ENCODE measurements around the gene EFR3B.

EFR3B gene

DNA sequence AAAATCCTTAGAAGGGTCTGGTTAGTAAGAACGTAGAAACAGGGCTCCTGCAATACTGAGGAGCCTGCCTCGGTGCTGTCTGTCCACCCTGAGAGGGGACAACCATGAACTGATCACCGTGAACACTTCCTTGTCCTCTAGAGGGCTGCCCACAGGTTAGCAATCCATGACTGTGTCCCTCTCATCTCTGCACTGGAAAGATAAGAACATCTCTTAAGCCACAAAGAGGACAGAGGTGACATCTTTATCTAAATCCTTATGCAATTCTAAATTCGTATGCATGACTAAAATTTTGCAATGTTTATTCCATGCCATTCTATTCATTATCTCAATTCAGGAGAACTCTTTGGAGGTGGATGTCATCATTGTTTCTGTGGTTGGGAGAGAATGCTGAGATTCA is 12.8 kb downstream of the EFR3B start:
- no peaks in the 10 kb centered on the region for H3K4me1 ChIP-seq (ENCODE audit: control insufficient read depth in 1 of 2, insufficient read depth in 2 of 2, low read length in 2 of 2)
- H3K27me3 ChIP-seq (ENCODE audit: low read depth, low read length): no peaks in the 10 kb centered on the region
- H3K4me3 ChIP-seq (ENCODE audit: low read depth in 1 of 2, low read length in 2 of 2): no peak overlapping the region
- H3K36me3 ChIP-seq (ENCODE audit: control insufficient read depth in 1 of 2, insufficient read depth in 2 of 2, low read length in 2 of 2): no peaks in the 10 kb centered on the region
- H3K27ac ChIP-seq (ENCODE audit: low read length): no peak overlapping the region
- H3K9me3 ChIP-seq (ENCODE audit: control insufficient read depth in 1 of 2, low read length in 2 of 2): no peaks in the 10 kb centered on the region

DNA sequence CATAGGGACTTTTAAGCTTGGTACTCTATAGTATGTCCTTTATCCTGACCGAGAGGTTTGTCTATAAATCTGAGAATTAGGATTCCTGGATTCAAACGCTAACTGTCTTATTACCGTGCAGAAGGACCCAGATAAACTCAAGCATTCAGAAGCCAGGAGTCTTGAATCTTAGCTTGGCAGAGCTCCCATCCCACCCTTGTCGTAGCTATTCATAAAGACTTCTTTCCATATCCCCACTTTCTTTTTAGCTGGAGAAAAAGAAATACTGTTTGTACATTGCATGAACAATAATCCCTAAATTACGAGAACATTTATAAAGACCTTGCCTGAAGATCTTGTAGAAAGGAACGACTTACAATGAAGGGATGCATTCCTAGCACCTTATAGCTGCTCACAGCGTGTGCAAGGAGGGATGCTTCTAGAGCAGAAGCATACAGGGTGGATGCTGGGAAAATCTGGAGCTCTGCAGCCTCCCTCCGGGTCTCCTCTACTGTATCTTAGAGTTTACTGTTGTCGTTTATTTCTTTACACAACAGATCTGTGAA is 13.6 kb downstream of the EFR3B start:
- Histone ChIP-seq H3K36me3 (ENCODE audit: control insufficient read depth in 1 of 2, insufficient read depth in 2 of 2, low read length in 2 of 2) (no peaks in the 10 kb centered on the region), H3K27me3 (ENCODE audit: low read depth, low read length) (no peaks in the 10 kb centered on the region), H3K27ac (ENCODE audit: low read length) (no peak overlapping the region), H3K4me1 (ENCODE audit: control insufficient read depth in 1 of 2, insufficient read depth in 2 of 2, low read length in 2 of 2) (no peaks in the 10 kb centered on the region), H3K4me3 (ENCODE audit: low read depth in 1 of 2, low read length in 2 of 2) (no peak overlapping the region), H3K9me3 (ENCODE audit: control insufficient read depth in 1 of 2, low read length in 2 of 2) (no peaks in the 10 kb centered on the region)

DNA sequence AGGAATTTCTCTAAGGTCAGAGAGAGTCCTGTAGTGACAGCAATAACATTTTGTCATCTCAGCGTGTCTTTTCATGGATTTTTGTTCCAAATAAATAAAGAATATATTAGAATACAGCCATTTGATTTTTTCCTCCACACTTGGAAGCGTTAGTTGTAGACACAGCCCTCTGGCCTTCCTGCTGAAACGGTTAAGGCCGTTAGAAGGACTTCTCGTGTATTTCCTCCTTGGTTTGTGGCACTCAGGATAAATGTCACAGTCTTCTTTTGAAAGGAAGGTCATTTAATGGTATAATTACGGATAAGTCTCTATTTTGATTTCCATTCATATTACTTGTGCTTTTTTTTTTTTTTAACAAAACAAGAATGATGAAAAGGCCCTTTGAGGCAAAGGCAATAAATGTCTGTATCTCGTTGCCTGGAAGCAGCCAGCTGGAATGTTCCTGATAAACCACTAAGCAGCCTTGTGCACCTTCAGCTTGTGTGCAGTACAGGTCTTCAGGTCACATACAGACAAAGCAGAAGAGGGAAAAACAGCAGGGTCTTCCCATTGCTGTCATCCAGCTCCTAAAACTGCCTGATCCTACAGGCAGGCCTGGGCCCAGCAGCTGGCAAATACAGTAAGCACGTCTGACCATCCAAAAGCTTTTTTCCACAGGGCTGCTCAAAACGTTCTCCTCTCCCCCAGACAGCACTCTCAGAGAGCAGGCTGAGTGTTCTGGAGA is 14.4 kb downstream of the EFR3B start:
- Histone ChIP-seq H3K4me3 (ENCODE audit: low read depth in 1 of 2, low read length in 2 of 2) (no peak overlapping the region), H3K4me1 (ENCODE audit: control insufficient read depth in 1 of 2, insufficient read depth in 2 of 2, low read length in 2 of 2) (no peaks in the 10 kb centered on the region), H3K27ac (ENCODE audit: low read length) (no peak overlapping the region), H3K9me3 (ENCODE audit: control insufficient read depth in 1 of 2, low read length in 2 of 2) (no peaks in the 10 kb centered on the region), H3K27me3 (ENCODE audit: low read depth, low read length) (no peaks in the 10 kb centered on the region), H3K36me3 (ENCODE audit: control insufficient read depth in 1 of 2, insufficient read depth in 2 of 2, low read length in 2 of 2) (no peaks in the 10 kb centered on the region)

DNA sequence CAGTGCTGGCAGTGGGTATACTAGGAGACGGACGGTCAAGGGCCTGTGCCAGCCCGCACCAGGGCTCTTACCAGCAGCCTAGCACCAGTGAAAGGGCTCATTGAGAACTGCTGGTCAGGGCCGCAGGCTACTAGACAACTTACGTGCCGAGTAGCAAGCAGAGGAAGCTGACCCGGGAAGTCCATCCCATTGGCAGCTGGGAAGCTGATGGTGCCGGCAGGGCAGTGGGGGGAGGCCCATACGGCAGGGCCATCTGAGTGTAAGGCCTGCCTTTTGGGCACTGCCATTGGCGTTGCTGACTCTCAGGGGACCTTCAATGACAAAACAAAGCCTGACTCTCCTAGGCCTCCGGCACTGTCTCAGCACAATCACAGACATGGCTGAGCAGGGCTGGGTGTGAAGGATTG is 20.6 kb downstream of the EFR3B start:
- no peak overlapping the region for H3K27ac ChIP-seq (ENCODE audit: low read length)
- H3K4me3 ChIP-seq (ENCODE audit: low read depth in 1 of 2, low read length in 2 of 2): no peak overlapping the region
- no peaks in the 10 kb centered on the region for H3K27me3 ChIP-seq (ENCODE audit: low read depth, low read length)
- no peaks in the 10 kb centered on the region for H3K36me3 ChIP-seq (ENCODE audit: control insufficient read depth in 1 of 2, insufficient read depth in 2 of 2, low read length in 2 of 2)
- peaks cover 0 to 5% of the 10 kb centered on the region in 2 donors for H3K4me1 ChIP-seq (ENCODE audit: control insufficient read depth in 1 of 2, insufficient read depth in 2 of 2, low read length in 2 of 2)
- peaks cover 0 to 6% of the 10 kb centered on the region in 2 donors for H3K9me3 ChIP-seq (ENCODE audit: control insufficient read depth in 1 of 2, low read length in 2 of 2)

DNA sequence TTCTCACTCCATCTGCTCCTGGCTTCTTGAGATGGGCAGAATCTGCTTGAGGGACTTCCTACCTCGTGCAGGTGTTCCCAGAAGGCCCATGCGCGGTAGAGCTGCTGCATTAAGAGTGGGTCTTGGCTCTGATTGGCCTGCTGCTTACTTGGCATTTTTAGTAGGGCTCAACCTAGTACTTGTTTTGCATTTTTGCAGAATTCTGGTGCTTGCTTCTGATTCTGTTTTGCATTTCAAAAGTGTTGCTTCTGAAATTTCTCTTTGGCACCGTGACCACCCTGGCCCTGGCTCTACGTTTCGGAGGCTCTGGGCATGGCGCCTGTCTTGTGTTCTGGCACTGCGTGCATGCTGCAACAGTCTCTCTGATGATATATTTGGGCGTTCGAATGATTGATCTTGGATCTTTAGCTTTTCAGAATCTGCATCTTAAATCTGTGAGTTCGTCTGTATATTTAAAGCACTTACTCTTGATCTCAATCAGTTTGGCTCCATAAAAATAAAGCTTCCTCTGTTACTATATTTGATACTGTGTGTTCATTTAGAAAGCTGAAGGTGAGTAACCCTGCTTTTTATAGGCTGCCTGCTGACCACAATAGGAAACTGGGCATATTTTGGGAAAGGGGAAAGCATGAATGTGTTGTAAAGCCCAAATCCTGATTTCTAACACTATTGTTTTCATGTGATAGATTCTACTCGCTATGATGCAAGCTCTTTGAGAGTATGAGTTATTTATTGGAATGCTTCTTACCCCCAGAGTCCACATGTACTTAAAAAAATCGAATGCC is 22.2 kb downstream of the EFR3B start:
- H3K27me3 ChIP-seq (ENCODE audit: low read depth, low read length): no peaks in the 10 kb centered on the region
- no peaks in the 10 kb centered on the region for H3K36me3 ChIP-seq (ENCODE audit: control insufficient read depth in 1 of 2, insufficient read depth in 2 of 2, low read length in 2 of 2)
- H3K27ac ChIP-seq (ENCODE audit: low read length): no peak overlapping the region
- no peak overlapping the region for H3K4me3 ChIP-seq (ENCODE audit: low read depth in 1 of 2, low read length in 2 of 2)
- H3K4me1 ChIP-seq (ENCODE audit: control insufficient read depth in 1 of 2, insufficient read depth in 2 of 2, low read length in 2 of 2): peaks cover 0 to 5% of the 10 kb centered on the region in 2 donors
- peaks cover 0 to 6% of the 10 kb centered on the region in 2 donors for H3K9me3 ChIP-seq (ENCODE audit: control insufficient read depth in 1 of 2, low read length in 2 of 2)

DNA sequence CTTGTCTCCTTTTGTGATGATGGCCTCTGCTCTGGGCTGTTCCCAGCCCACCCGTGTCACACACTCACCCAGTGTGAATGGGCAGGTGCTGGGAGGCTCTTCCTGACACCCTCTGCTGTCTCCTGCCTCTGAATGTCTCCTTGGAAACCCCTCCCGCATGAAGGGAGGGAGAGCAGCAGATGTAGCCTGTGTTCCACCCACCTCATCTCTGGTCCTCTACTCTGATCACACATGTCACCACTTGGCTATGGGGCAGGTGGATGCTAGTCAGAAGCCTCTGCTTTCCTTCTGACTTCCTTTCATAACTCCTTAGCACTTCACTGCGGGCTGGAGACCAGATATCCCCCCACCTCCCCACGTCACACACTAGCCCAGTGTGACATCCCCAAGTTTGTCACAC is 23.9 kb downstream of the EFR3B start:
- Histone ChIP-seq H3K4me1 (ENCODE audit: control insufficient read depth in 1 of 2, insufficient read depth in 2 of 2, low read length in 2 of 2) (peaks cover 0 to 5% of the 10 kb centered on the region in 2 donors), H3K36me3 (ENCODE audit: control insufficient read depth in 1 of 2, insufficient read depth in 2 of 2, low read length in 2 of 2) (no peaks in the 10 kb centered on the region), H3K27me3 (ENCODE audit: low read depth, low read length) (no peaks in the 10 kb centered on the region), H3K27ac (ENCODE audit: low read length) (no peak overlapping the region), H3K9me3 (ENCODE audit: control insufficient read depth in 1 of 2, low read length in 2 of 2) (peaks cover 0 to 6% of the 10 kb centered on the region in 2 donors), H3K4me3 (ENCODE audit: low read depth in 1 of 2, low read length in 2 of 2) (no peak overlapping the region)

DNA sequence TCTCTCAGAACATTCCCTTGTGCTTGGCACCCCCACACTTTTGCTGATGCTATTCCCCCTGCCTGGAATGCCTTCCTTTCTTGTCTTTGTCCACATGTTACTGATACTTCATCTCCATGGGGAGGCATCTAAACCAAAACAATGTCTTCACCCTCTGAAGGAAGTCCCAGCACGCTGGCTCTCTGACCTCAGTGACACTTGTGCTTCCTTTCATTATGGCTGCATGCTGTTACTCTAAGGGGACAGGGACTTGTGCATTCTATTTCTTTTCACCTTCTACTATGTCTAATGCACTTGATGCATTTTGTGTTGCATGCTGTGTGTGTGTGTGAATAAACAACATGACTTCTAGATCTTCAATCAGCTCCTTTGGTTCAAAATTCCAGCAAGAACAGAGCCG is 24.6 kb downstream of the EFR3B start:
- Histone ChIP-seq H3K27me3 (ENCODE audit: low read depth, low read length) (no peaks in the 10 kb centered on the region), H3K4me3 (ENCODE audit: low read depth in 1 of 2, low read length in 2 of 2) (no peak overlapping the region), H3K36me3 (ENCODE audit: control insufficient read depth in 1 of 2, insufficient read depth in 2 of 2, low read length in 2 of 2) (no peaks in the 10 kb centered on the region), H3K4me1 (ENCODE audit: control insufficient read depth in 1 of 2, insufficient read depth in 2 of 2, low read length in 2 of 2) (peaks cover 0 to 5% of the 10 kb centered on the region in 2 donors), H3K9me3 (ENCODE audit: control insufficient read depth in 1 of 2, low read length in 2 of 2) (peaks cover 0 to 6% of the 10 kb centered on the region in 2 donors), H3K27ac (ENCODE audit: low read length) (no peak overlapping the region)

DNA sequence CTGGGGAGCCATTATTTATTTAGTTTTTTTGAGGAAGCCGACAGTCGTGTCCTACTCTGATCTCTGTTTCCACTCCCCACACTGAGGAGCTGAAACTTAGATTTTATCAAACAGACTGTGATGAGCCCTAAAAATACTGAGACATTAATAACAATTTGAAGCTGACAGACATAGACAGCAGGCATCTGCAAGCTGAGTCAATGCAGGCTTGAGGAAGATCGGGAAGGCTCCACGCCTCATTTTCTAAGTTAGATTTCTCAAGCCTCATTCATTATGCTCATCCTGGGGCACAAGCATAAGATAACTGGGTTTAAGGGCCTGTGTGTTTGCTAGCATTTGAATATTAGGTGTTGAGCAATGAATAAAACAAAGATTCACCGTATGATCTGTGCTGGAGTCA is 26.3 kb downstream of the EFR3B start:
- Histone ChIP-seq H3K27me3 (ENCODE audit: low read depth, low read length) (no peaks in the 10 kb centered on the region), H3K36me3 (ENCODE audit: control insufficient read depth in 1 of 2, insufficient read depth in 2 of 2, low read length in 2 of 2) (no peaks in the 10 kb centered on the region), H3K4me3 (ENCODE audit: low read depth in 1 of 2, low read length in 2 of 2) (no peak overlapping the region), H3K9me3 (ENCODE audit: control insufficient read depth in 1 of 2, low read length in 2 of 2) (peaks cover 0 to 6% of the 10 kb centered on the region in 2 donors), H3K27ac (ENCODE audit: low read length) (no peak overlapping the region), H3K4me1 (ENCODE audit: control insufficient read depth in 1 of 2, insufficient read depth in 2 of 2, low read length in 2 of 2) (peaks cover 0 to 5% of the 10 kb centered on the region in 2 donors)

DNA sequence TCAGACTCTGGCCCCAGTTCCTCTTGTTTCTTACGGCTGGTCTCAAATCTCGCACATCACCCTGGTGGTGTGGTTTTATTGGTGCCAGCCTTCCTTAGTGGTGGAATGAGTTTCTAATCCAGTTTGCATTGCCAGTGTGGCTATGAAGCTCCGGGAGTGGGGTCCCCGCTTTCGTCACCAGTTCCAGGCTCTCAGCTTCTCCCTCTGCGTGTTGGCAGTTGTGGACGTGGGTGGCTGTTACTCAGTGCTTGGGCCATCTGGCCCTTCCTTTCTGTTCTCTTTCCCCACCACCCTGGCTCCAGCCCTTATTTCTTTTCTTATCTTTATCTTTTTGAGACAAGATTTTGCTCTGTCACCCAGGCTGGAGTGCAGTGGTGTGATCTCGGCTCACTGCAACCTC is 30.1 kb downstream of the EFR3B start:
- Histone ChIP-seq H3K36me3 (ENCODE audit: control insufficient read depth in 1 of 2, insufficient read depth in 2 of 2, low read length in 2 of 2) (no peaks in the 10 kb centered on the region), H3K27ac (ENCODE audit: low read length) (no peak overlapping the region), H3K4me3 (ENCODE audit: low read depth in 1 of 2, low read length in 2 of 2) (no peak overlapping the region), H3K9me3 (ENCODE audit: control insufficient read depth in 1 of 2, low read length in 2 of 2) (no peaks in the 10 kb centered on the region), H3K27me3 (ENCODE audit: low read depth, low read length) (no peaks in the 10 kb centered on the region), H3K4me1 (ENCODE audit: control insufficient read depth in 1 of 2, insufficient read depth in 2 of 2, low read length in 2 of 2) (no peaks in the 10 kb centered on the region)

DNA sequence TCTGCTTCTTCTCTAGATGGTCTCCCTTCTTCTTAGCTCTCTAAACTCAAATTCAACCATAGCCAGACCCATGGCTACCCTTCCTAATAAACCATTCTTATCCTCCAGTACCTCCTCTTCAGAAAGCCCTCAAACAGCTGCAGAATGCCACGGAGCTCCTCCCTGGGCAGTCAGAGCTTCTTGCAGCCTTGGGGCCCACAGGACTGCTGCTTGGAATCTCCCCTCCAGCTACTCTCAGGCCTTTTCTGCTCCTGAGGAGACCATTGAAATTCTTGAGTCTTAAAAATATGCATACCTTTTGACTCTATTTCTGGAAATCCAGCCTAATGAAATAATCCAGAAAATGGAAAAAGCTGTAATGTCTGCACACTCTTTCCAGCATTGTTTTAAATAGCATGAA is 30.7 kb downstream of the EFR3B start:
- Histone ChIP-seq H3K27ac (ENCODE audit: low read length) (no peak overlapping the region), H3K36me3 (ENCODE audit: control insufficient read depth in 1 of 2, insufficient read depth in 2 of 2, low read length in 2 of 2) (no peaks in the 10 kb centered on the region), H3K4me3 (ENCODE audit: low read depth in 1 of 2, low read length in 2 of 2) (no peak overlapping the region), H3K9me3 (ENCODE audit: control insufficient read depth in 1 of 2, low read length in 2 of 2) (no peaks in the 10 kb centered on the region), H3K27me3 (ENCODE audit: low read depth, low read length) (no peaks in the 10 kb centered on the region), H3K4me1 (ENCODE audit: control insufficient read depth in 1 of 2, insufficient read depth in 2 of 2, low read length in 2 of 2) (no peaks in the 10 kb centered on the region)

DNA sequence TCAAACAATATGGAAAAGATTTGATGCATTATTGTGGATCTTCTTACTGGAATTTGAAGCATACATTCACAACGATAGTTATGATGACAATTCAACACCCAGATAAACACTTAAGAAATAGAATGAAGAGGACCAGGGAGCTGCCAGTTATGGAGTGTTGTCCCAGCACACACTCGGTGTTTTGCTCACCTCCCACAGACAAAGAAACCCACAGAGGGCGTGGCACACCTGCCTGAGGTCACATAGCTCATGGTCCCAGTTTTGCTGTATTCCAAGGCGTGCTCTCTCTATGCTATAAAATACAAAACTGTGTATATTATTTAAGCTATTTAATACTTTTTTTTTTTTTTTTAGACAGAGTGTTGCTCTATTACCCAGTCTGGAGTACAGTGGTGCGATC is 31.1 kb downstream of the EFR3B start:
- H3K9me3 ChIP-seq (ENCODE audit: control insufficient read depth in 1 of 2, low read length in 2 of 2): no peaks in the 10 kb centered on the region
- no peak overlapping the region for H3K4me3 ChIP-seq (ENCODE audit: low read depth in 1 of 2, low read length in 2 of 2)
- H3K27ac ChIP-seq (ENCODE audit: low read length): no peak overlapping the region
- H3K36me3 ChIP-seq (ENCODE audit: control insufficient read depth in 1 of 2, insufficient read depth in 2 of 2, low read length in 2 of 2): no peaks in the 10 kb centered on the region
- no peaks in the 10 kb centered on the region for H3K27me3 ChIP-seq (ENCODE audit: low read depth, low read length)
- H3K4me1 ChIP-seq (ENCODE audit: control insufficient read depth in 1 of 2, insufficient read depth in 2 of 2, low read length in 2 of 2): no peaks in the 10 kb centered on the region

All from muscle layer of duodenum (tissue), 2 donors.